ENCODE measurements around the gene CTPS2.
"Not testable (repeated sequence)": the region's sequence is repeated elsewhere in the genome, so short reads cannot be mapped to it uniquely, and the experiment has no call there.

Gene CTPS2

GRCh38 chrX:16712548-16713155 lies at the start of gene CTPS2:
TSS of gene CTPS2 (minus strand) at chrX:16712669. CDS start at chrX:16702902, 9,767 bp downstream.
- DNase-seq (ENCODE audit: insufficient read length, low spot score) (no peak), FAIRE-seq (peak; percentile 96)

DNA sequence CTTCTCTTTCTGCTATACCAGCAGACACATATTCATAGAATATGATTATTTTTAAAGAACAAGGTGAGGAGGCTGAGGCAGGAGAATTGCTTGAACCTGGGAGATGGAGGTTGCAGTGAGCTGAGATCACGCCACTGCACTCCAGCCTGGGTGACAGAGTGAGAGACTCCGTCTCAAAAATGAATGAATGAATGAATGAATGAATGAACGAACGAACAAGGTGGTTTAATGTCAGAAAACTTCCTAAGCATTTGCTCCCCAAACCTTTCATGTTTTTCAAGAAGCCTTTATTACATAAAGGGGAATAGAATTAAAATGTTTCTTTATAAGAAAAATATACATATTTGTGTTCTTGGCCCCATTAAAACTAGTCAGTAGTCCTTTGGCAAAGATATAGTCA lies 49.0 kb upstream of the CTPS2 start:
- not testable (repeated sequence) for FAIRE-seq; DNase-seq (ENCODE audit: insufficient read length, low spot score)

DNA sequence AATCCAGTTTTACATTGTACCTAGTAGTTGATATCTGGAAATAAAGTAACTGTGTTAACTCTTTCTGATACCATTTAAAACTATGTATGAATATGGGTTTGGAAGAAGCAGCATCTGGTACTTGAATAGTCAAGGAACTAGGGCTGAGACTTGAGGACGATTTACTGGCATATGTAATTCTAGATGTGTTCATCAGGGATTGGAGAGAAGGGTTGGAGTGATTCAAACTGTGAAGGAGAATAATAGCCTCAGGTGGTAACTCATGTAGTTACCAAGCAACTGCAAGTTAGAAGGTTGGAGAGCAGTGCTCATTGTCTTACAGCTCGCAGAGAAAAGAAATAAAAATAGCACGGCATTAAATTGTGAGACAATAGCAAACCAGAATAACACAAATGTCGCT lies 44.3 kb upstream of the CTPS2 start:
- DNase-seq (ENCODE audit: insufficient read length, low spot score) (no peak), FAIRE-seq (no peak)

DNA sequence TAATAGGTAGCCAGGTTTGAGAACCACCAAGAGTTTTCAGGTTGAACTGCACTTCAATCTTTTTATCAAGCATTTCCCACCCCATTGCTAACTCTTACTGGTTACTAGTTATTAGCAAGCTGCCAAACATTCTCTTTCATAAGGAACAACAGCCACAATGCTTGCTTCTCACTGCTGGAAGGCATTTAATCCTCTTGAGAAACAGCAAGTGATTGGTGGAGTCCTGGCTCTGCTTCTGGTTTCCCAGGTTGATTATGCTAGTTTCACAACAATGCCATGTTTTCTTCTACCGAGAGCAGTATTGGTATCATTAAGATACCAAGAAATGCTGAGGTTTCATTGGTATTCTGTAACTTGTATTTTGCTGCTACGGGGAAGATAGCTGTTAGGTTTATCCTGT lies 41.5 kb upstream of the CTPS2 start:
- DNase-seq (ENCODE audit: insufficient read length, low spot score) = no peak
- no peak for FAIRE-seq

DNA sequence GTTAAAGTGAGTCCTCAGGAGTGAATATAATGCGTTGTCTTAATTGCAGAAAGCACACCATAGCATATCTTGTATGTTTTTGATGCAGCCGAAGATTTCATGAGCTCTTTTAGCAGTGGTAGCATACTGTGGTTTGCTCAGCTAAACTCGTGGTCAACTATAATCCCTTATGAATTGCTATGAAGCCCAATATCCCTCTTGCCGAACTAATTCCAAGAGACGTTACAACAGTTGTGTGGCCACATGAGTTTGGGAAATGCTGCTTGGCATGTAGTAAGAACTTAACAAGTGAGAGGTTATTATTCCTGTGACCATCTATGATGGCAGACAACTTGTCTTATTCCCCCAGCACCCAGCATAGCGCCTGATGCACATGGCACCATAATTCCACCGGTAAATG lies 37.7 kb upstream of the CTPS2 start:
- DNase-seq (ENCODE audit: insufficient read length, low spot score) = no peak
- no peak for FAIRE-seq

GRCh38 chrX:16748425-16748824 lies 36.0 kb upstream of the CTPS2 start:
- DNase-seq (ENCODE audit: insufficient read length, low spot score) = no peak

DNA sequence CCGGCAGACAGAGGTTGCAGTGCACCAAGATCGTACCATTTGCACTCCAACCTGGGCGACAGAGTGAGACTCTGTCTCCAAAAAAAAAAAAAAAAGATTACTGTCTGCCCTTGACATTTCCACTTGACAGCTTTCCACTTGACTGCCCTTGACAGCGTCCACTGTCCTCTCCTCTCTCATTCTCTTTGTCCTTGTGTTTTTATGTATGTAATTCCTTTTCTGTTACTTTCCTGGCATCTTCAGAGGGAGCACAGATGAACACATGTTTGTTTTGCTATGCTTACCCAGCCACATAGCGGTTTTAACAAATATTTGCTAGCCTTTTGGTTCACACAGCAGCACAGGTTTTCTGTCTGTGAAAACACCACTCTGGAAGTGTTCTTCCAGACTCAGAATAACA lies 33.2 kb upstream of the CTPS2 start:
- no peak for DNase-seq (ENCODE audit: insufficient read length, low spot score)
- FAIRE-seq = no peak

More at GRCh38 chrX:16748425-16748824, 36.0 kb upstream of the CTPS2 start:
- FAIRE-seq = no peak

DNA sequence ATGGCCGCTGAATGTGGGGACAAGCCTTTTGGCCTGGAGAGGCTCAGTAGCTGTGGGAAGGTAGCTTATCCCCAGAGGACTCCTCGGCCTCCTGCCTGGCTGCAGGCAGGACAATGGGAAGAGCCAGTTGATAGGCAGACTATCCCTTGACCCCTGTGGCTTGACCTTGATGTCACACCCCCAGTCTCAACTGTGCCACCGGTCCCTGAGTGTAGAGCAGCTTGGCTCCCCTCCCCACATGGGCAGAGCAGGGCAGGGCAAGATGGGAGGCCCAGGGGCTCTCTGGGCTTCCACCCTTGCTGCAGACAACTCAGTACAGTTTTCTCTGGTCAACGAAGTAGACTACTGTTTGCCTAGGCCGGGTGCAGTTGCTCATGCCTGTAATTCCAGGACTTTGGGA lies 32.6 kb upstream of the CTPS2 start:
- no peak for DNase-seq (ENCODE audit: insufficient read length, low spot score)
- FAIRE-seq = no peak

DNA sequence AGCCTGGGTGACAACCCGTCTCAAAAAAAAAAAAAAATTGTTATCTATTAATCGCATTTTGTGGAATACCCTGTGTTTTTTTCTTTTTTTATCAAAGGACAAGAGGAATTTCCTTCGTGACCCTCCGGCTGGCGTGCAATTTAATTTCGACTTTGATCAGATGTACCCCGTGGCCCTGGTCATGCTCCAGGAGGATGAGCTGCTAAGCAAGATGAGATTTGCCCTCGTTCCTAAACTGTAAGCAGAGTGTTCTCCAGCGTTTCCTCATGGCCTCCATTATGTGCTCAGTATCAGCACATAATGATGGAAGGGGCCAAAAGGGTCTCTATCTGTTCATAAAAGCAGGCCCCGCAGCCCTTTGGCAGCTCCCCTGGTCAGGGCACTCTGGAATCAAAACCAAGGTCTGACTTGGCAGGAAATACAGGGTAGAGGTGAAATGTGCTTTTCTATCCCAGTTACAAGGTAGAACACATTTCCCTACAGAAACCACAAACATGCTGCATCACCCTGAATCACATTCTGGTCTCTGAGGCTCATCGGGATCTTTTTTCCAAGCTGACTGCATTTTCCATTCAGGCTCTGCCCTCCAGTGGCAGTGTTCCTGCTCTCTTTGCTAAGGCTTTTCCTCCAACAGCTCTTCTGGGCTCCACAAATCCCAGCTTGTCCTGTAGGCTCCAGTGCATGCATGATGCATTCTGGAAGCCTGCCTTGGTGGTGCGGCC lies 31.3 kb upstream of the CTPS2 start:
- FAIRE-seq = no peak
- DNase-seq (ENCODE audit: insufficient read length, low spot score) = no peak

DNA sequence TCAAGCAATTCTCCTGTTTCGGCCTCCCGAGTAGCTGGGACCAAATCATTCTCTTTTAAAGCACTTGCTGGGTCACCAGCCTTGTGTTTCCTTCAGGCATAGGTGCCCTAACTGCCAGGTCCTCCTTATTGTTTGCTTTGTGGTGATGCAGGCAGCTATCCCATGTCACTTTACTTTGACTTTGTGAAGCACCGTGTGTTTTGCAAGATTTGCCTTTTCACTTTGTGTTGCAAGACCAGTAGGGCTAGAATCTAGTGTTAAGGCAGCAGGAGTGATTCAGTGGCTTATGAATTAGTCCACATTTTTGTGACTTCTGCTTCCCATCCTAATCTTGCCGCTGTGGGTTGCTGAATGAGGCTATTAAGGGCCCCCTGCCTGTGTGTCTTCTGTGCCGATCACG lies 27.1 kb upstream of the CTPS2 start:
- FAIRE-seq = no peak
- no peak for DNase-seq (ENCODE audit: insufficient read length, low spot score)

- DNase-seq (ENCODE audit: insufficient read length, low spot score) = no peak
- no peak for FAIRE-seq
These were observed 24.6 kb upstream of the CTPS2 start for GRCh38 chrX:16737024-16737423.

DNA sequence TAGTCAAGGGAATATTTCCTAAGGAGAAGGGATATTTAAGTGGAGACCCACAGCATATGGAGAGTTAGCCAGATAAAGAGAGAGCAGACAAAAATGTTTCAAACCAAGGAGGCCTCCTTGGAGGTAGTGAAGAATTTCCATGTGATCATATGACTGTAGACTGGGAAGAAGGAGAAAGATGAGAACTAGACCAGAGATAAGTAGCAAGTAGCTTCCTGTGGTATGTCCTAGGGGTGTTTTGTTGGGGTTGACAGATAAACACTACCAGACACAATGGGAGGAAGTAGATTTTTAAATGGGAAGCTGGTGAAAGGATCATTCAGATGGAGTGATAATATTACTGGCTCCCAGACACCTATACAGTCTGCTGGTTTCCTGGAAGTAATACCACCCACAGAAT lies 20.5 kb upstream of the CTPS2 start:
- FAIRE-seq = no peak
- no peak for DNase-seq (ENCODE audit: insufficient read length, low spot score)

DNA sequence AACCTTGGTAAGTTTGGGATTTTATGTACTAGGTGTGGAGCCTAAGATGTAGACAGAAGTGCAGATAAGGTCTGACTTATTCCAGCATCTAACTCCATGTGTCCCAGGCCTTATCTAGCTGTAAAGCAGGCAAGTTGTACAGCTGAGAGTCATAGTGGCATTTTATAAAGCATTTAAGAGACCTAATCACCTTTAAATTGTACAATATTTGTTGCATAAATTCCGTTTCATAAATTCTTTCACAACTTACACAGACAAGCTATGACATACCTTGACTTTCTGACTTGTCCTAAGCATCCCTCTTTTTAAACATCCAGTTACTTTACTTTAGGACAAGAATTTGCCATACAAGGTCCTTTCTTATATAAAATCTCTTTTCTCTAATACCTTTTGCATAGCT lies 18.0 kb upstream of the CTPS2 start:
- DNase-seq (ENCODE audit: insufficient read length, low spot score) (no peak), FAIRE-seq (no peak)

DNA sequence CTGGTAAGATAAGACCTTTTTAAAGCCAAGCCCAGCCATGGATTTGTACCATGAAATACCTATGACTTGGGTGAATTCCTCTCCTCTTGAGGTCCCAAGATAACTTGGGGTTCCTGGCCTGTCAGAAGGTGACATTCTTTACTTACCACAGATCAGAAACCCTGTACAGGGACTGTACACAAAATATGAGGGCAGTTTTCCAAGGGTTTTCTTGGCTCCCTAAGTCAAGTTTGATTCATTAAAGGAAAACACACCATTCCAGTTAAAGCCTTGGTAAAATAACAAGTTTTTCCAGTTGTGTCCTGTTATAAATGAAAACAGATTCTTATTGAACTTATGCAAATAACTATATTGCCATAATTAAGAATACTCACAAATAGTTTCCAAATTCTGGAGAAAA lies 15.2 kb upstream of the CTPS2 start:
- FAIRE-seq (no peak), DNase-seq (ENCODE audit: insufficient read length, low spot score) (no peak)

GRCh38 chrX:16726347-16726988 lies 14.0 kb upstream of the CTPS2 start:
- peak; percentile 67 for FAIRE-seq
- DNase-seq (ENCODE audit: insufficient read length, low spot score) = not testable (repeated sequence)

DNA sequence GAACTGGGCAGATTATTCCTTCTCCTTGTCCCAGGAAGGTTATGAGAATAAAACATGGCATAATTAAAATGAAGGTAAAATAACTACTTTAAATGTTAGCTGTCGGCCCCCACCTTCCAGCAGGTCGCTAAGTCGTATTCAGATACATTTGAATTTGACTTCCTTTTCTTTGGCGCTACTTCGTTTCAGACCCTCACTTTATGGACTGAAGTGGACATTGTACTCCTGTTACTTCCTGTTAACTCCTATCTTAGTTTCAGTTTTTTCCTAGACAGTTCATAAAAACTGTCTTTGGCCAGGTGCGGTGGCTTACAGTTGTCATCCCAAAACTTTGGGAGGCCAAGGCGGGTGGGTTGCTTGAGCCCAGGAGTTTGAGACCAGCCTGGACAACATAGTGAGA lies 12.6 kb upstream of the CTPS2 start:
- no peak for FAIRE-seq
- DNase-seq (ENCODE audit: insufficient read length, low spot score) = no peak

GRCh38 chrX:16722481-16722880 lies 10.0 kb upstream of the CTPS2 start:
- FAIRE-seq = no peak
- no peak for DNase-seq (ENCODE audit: insufficient read length, low spot score)

DNA sequence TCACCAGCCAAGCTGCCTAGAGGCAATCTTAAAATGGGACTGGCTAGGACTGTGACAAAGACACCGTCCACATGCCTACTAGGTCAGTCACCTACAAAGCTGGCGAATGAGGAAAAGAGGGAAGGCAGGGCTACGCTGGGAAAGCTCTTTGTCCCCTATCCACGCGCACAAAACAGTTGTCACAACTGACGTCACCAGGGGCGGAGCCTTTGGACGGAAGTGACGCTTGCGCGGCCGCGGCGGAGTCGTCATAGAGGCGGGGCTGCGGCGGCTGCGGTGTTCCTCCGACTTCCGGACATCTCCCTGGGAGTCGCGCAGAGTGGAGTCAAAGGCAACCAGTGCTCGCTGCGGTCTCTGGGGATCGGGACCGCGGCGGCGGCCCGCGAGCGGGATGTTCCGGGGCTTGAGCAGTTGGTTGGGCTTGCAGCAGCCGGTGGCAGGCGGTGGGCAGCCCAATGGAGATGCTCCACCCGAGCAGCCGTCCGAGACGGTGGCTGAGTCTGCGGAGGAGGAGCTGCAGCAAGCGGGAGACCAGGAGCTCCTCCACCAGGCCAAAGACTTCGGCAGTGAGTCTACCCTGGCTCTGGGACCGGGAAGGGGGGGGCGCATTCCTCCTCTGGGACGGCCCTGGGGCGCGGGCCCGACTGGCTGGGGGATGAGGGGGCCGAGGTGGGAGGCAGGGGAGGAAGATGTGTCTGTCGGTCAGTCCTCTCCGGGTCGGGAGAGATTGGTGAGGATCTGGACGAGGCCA lies 7.0 kb upstream of the CTPS2 start, which contains the start of gene SYAP1:
Gene SYAP1 (plus strand): TSS at position 279 of the 751 bp plus-strand sequence. CDS start 113 bp downstream, at position 392.
- DNase-seq (ENCODE audit: insufficient read length, low spot score) (no peak), FAIRE-seq (peak; percentile 83)

DNA sequence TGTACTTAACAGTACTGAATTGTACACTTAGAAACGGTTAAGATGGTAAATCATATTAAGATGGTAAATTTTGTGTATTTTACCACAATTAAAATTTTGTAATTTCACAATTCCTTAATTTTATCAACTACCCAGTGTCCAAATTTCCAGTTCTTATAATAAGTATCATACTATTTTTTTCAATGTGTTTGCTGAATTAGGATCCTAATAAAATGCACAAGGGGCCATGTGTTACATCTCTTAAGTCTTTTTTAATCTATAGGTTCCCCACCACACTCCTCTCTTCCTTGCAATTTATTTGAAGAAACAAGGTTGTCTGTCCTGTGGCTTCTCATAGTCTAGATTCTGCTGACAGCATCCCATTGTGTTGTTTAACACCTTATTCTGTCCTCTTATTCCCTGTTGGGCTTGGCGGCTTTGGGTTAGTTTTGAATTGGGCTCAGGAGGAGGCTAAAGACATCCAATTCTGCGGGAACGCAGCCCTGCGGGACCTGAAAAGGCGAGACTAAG lies 6.4 kb upstream of the CTPS2 start:
- FAIRE-seq = peak; percentile 11
- no peak for DNase-seq (ENCODE audit: insufficient read length, low spot score)

DNA sequence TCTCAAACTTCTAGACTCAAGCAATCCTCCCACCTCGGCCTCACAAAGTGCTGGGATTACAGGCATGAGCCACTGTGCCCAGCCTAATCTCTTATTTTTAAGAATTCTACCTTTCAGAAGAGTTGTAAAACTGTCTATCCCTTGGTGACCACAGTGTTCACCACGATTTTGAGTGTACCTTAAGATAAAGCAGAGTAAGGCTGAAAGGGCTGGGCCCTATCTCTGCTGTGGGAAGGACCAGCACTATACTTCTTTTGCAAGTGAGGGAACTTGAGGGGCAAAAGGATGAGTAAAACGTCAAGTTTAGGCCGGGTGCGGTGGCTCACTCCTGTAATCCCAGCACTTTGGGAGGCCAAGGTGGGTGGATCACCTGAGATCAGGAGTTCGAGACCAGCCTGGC lies 4.0 kb upstream of the CTPS2 start:
- FAIRE-seq = not testable (repeated sequence)

DNA sequence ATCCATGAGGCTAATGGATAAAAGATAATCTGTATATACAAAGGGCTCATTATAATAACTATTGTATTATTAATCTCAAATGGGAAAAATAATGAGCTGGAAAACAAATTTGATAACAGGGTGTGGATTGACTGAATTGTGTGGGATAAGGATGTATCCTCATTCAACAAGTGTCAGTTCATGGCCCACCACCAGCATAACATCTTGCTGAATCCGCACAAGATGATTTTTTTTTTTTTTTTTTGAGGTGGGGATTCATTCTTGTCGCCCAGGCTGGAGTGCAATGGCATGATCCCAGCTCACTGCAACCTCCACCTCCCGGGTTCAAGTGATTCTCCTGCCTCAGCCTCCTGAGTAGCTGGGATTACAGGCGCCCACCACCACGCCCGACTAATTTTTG lies 3.2 kb upstream of the CTPS2 start:
- DNase-seq (ENCODE audit: insufficient read length, low spot score); FAIRE-seq: not testable (repeated sequence)

More for the DNA sequence above, 4.0 kb upstream of the CTPS2 start:
- DNase-seq (ENCODE audit: insufficient read length, low spot score) = not testable (repeated sequence)

Data from GM19239 (cell line).